ENCODE results near the gene CDC7. TPM values are rescaled to one million over a fixed set of nuclear protein-coding genes. Genes with fewer than 3 reads are reported as not detected.
A peak's percentile ranks its signal among the peaks of the same experiment; 100 is the strongest.
"Not testable (repeated sequence)": the region's sequence is repeated elsewhere in the genome, so short reads cannot be mapped to it uniquely, and the experiment has no call there.

CDC7 gene
- total RNA-seq (26.1 TPM), polyA plus RNA-seq (1.9 TPM)

- H3K27ac ChIP-seq (ENCODE audit: low read depth), result peak within 1 kb of the TSS; percentile 4
- WGBS, result under 1% methylated on average over 68 of the region's 68 CpGs
Measured at GRCh38 chr1:91500756-91501522, at the start of gene CDC7. CDC7 (plus strand) TSS chr1:91500851; CDS start chr1:91501717, 866 bp downstream.

GRCh38 chr1:91454136-91454535 is 46.5 kb upstream of the CDC7 start:
- Histone ChIP-seq H3K36me3 (ENCODE audit: insufficient read depth) (no peaks in the 10 kb centered on the region), H3K4me1 (ENCODE audit: insufficient read depth) (no peaks in the 10 kb centered on the region), H3K27ac (ENCODE audit: low read depth) (no peak overlapping the region), H3K4me3 (ENCODE audit: low read depth, low read length) (no peak overlapping the region)
- DNase-seq (ENCODE audit: extremely low spot score), result no peak
- WGBS, result 53% methylated on average over 2 of the region's 2 CpGs

More at GRCh38 chr1:91500756-91501522, at the start of gene CDC7:
- peak within 1 kb of the TSS; percentile 43 for H3K4me3 ChIP-seq (ENCODE audit: low read depth, low read length)
- peak; percentile 87 for DNase-seq (ENCODE audit: extremely low spot score)
- no peaks in the 10 kb centered on the region for H3K36me3 ChIP-seq (ENCODE audit: insufficient read depth)
- H3K4me1 ChIP-seq (ENCODE audit: insufficient read depth), result no peaks in the 10 kb centered on the region

GRCh38 chr1:91455334-91455733 is 45.3 kb upstream of the CDC7 start:
- DNase-seq (ENCODE audit: extremely low spot score), result no peak
- Histone ChIP-seq H3K4me1 (ENCODE audit: insufficient read depth) (no peaks in the 10 kb centered on the region), H3K4me3 (ENCODE audit: low read depth, low read length) (no peak overlapping the region), H3K36me3 (ENCODE audit: insufficient read depth) (no peaks in the 10 kb centered on the region), H3K27ac (ENCODE audit: low read depth) (no peak overlapping the region)
- 85% methylated on average over 3 of the region's 3 CpGs for WGBS

- 38% methylated on average over 1 of the region's 1 CpG for WGBS
- Histone ChIP-seq H3K27ac (ENCODE audit: low read depth) (no peak overlapping the region), H3K4me3 (ENCODE audit: low read depth, low read length) (no peak overlapping the region), H3K36me3 (ENCODE audit: insufficient read depth) (no peaks in the 10 kb centered on the region), H3K4me1 (ENCODE audit: insufficient read depth) (no peaks in the 10 kb centered on the region)
- no peak for DNase-seq (ENCODE audit: extremely low spot score)
Measured at GRCh38 chr1:91455896-91456295, 44.8 kb upstream of the CDC7 start.

GRCh38 chr1:91465350-91465749 is 35.3 kb upstream of the CDC7 start:
- H3K4me3 ChIP-seq (ENCODE audit: low read depth, low read length); H3K36me3 ChIP-seq (ENCODE audit: insufficient read depth); H3K4me1 ChIP-seq (ENCODE audit: insufficient read depth); H3K27ac ChIP-seq (ENCODE audit: low read depth); DNase-seq (ENCODE audit: extremely low spot score): not testable (repeated sequence)
- WGBS, result 82% methylated on average over 2 of the region's 2 CpGs

- no peak overlapping the region for H3K4me3 ChIP-seq (ENCODE audit: low read depth, low read length)
- H3K4me1 ChIP-seq (ENCODE audit: insufficient read depth), result no peaks in the 10 kb centered on the region
- H3K27ac ChIP-seq (ENCODE audit: low read depth), result no peak overlapping the region
- 44% methylated on average over 2 of the region's 2 CpGs for WGBS
- no peaks in the 10 kb centered on the region for H3K36me3 ChIP-seq (ENCODE audit: insufficient read depth)
- DNase-seq (ENCODE audit: extremely low spot score), result peak; percentile 39
Measured at GRCh38 chr1:91476533-91477217, 24.0 kb upstream of the CDC7 start.

GRCh38 chr1:91487469-91487868 is 13.2 kb upstream of the CDC7 start:
- Histone ChIP-seq H3K4me1 (ENCODE audit: insufficient read depth) (no peaks in the 10 kb centered on the region), H3K27ac (ENCODE audit: low read depth) (no peak overlapping the region), H3K36me3 (ENCODE audit: insufficient read depth) (no peaks in the 10 kb centered on the region), H3K4me3 (ENCODE audit: low read depth, low read length) (no peak overlapping the region)
- no peak for DNase-seq (ENCODE audit: extremely low spot score)
- 70% methylated on average over 3 of the region's 3 CpGs for WGBS

GRCh38 chr1:91490501-91490900 is 10.2 kb upstream of the CDC7 start:
- Histone ChIP-seq H3K36me3 (ENCODE audit: insufficient read depth) (no peaks in the 10 kb centered on the region), H3K4me3 (ENCODE audit: low read depth, low read length) (no peak overlapping the region), H3K4me1 (ENCODE audit: insufficient read depth) (no peaks in the 10 kb centered on the region), H3K27ac (ENCODE audit: low read depth) (no peak overlapping the region)
- DNase-seq (ENCODE audit: extremely low spot score), result no peak
- 51% methylated on average over 1 of the region's 1 CpG for WGBS

- WGBS, result 95% methylated on average over 2 of the region's 2 CpGs
- Histone ChIP-seq H3K36me3 (ENCODE audit: insufficient read depth) (no peaks in the 10 kb centered on the region), H3K27ac (ENCODE audit: low read depth) (no peak overlapping the region), H3K4me3 (ENCODE audit: low read depth, low read length) (no peak overlapping the region), H3K4me1 (ENCODE audit: insufficient read depth) (no peaks in the 10 kb centered on the region)
- no peak for DNase-seq (ENCODE audit: extremely low spot score)
Measured at GRCh38 chr1:91498035-91498434, 2.6 kb upstream of the CDC7 start.

- no peak for DNase-seq (ENCODE audit: extremely low spot score)
- H3K36me3 ChIP-seq (ENCODE audit: insufficient read depth), result no peaks in the 10 kb centered on the region
- 95% methylated on average over 6 of the region's 6 CpGs for WGBS
Measured at GRCh38 chr1:91498498-91499245, 2.0 kb upstream of the CDC7 start.

GRCh38 chr1:91499346-91499745 is 1.3 kb upstream of the CDC7 start:
- Histone ChIP-seq H3K4me1 (ENCODE audit: insufficient read depth) (no peaks in the 10 kb centered on the region), H3K36me3 (ENCODE audit: insufficient read depth) (no peaks in the 10 kb centered on the region), H3K27ac (ENCODE audit: low read depth) (no peak overlapping the region), H3K4me3 (ENCODE audit: low read depth, low read length) (no peak overlapping the region)
- WGBS, result 97% methylated on average over 2 of the region's 2 CpGs
- DNase-seq (ENCODE audit: extremely low spot score), result no peak

More at GRCh38 chr1:91498498-91499245, 2.0 kb upstream of the CDC7 start:
- H3K4me3 ChIP-seq (ENCODE audit: low read depth, low read length), result no peak overlapping the region
- H3K4me1 ChIP-seq (ENCODE audit: insufficient read depth), result no peaks in the 10 kb centered on the region
- no peak overlapping the region for H3K27ac ChIP-seq (ENCODE audit: low read depth)

- no peak for DNase-seq (ENCODE audit: extremely low spot score)
- H3K27ac ChIP-seq (ENCODE audit: low read depth), result no peak overlapping the region
- no peaks in the 10 kb centered on the region for H3K4me1 ChIP-seq (ENCODE audit: insufficient read depth)
- WGBS, result 18% methylated on average over 14 of the region's 14 CpGs
- H3K36me3 ChIP-seq (ENCODE audit: insufficient read depth), result no peaks in the 10 kb centered on the region
- H3K4me3 ChIP-seq (ENCODE audit: low read depth, low read length), result peak overlapping the region; percentile 43
Measured at GRCh38 chr1:91499904-91500755, 521 bp upstream of the CDC7 start.

- WGBS, result under 1% methylated on average over 9 of the region's 9 CpGs
- no peak overlapping the region for H3K27ac ChIP-seq (ENCODE audit: low read depth)
- DNase-seq (ENCODE audit: extremely low spot score), result no peak
- H3K4me3 ChIP-seq (ENCODE audit: low read depth, low read length), result peak overlapping the region; percentile 43
- H3K36me3 ChIP-seq (ENCODE audit: insufficient read depth), result no peaks in the 10 kb centered on the region
- no peaks in the 10 kb centered on the region for H3K4me1 ChIP-seq (ENCODE audit: insufficient read depth)
Measured at GRCh38 chr1:91501523-91501851, 836 bp downstream of the CDC7 start.

Data from urinary bladder (tissue), 4 donors.